Lower leg skin (tissue), 4 donors: Measurements from ENCODE around the gene KRTAP10-4. TPM values are rescaled to one million over a fixed set of nuclear protein-coding genes. Genes with fewer than 3 reads are reported as not detected.

Source experiments
- DNase-seq, 2 donors: peaks; one replicate each; pipeline ENCODE4 v3.0.0-alpha.2; 2019; ENCODE audit warnings: low spot score in 2 of 2
- H3K4me3 ChIP-seq: fragments of 200-600 bp; sonication (generic); 2 replicates; pipeline ENCODE4 v1.5.1; 2017; ENCODE audit warnings: mild to moderate bottlenecking, low read depth; ENCODE audit not compliant: poor library complexity, severe bottlenecking
- POLR2A ChIP-seq, 2 donors: fragments of 450-650 bp; IDR thresholded peaks; one replicate each; pipeline ENCODE4 v1.6.1; 2016 to 2017; ENCODE audit warnings: antibody characterized with exemption in 2 of 2, mild to moderate bottlenecking in 1 of 2, moderate library complexity in 1 of 2
- WGBS, 2 donors: methylation state at CpG; one replicate each; pipeline ENCODE4 v1.1.5; 2018; 5-methylcytosine and 5-hydroxymethylcytosine counted together
- intact Hi-C: fragments of 100-400 bp; cut with DNase I; formaldehyde crosslinking; loops from one replicate; pipeline ENCODE4 v1.15.0; 2023; ENCODE audit warnings: low total_unique reads
- total RNA-seq, 4 donors: library from RNA; depleted of rRNA; stranded (reverse); fragments of >200 nt; gene quantifications; one replicate each; pipeline ENCODE4 v1.1.0, GENCODE V29; 2016
- TF ChIP-seq, protein P1 (sequence below), 3 donors: fragments of 450-650 bp; IDR thresholded peaks; one replicate each; pipeline ENCODE4 v1.5.1; 2016; ENCODE audit warnings: antibody characterized with exemption in 3 of 3, mild to moderate bottlenecking in 3 of 3, moderate library complexity in 2 of 3

KRTAP10-4 gene
- total RNA-seq, 4 donors from 2014 or later = 6.3 TPM; not detected in 3

DNA sequence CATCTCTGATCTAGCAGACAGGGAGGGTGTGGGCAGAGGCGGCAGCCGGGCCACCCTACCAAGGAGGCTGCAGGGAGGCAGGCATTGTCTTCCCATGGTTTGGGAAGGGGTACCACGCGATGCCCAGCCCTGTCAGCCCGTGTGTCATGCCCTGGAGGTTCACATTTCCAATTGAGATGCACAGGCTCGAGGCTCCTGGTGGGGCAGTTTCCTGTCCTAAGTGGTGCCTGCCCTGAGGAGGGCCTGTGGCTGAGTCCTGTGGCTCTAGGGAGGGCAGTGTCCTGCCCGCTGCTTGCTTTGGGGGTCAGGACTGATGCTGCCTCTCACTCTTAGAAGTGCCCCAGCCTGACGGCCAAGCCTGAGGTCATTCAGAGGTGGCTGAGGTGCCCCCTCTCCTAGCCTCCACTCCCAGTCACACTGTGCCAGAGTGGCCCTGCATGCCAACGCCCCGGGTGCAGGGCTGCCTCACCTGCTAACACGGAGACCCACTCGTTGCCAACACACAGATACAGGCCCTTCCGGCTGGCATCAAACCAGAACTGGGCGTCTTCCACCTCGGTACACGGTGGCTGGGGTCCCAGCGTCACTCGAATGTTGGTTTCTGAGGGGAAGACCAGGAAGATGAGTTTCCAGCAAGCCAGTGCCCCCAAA, 45.4 kb upstream of the KRTAP10-4 start:
- DNase-seq = peak in 1 of 2 donors; percentile 76
- 78 to 83% methylated on average over 16 to 18 of the region's 18 CpGs for WGBS, 2 donors
- intact Hi-C loops = no loop called here

DNA sequence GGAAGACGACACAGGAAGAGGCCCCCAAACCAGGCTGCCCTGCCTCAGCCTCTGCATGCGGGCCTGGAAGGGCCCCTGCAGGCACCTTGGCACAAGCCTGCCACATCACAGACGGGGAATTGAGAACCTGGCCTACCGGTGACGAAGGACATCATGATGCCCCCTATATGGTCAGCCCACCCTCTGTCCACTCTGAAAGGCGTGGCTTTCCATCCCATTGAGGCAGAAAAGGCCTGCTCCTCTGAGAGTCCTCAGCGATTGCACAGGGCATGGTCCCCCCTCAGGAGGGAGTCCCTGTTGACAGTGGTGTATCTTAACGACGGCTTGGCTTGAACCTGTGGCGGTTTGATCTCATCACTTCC, 44.9 kb upstream of the KRTAP10-4 start:
- no peak overlapping the region for H3K4me3 ChIP-seq
- DNase-seq = peak in 1 of 2 donors; percentile 73

More for the DNA sequence above, 45.4 kb upstream of the KRTAP10-4 start:
- no peak overlapping the region for H3K4me3 ChIP-seq
- TF ChIP-seq POLR2A (IDR thresholded peaks at IDR 0.05) = no peak
- TF ChIP-seq, protein P1, sequence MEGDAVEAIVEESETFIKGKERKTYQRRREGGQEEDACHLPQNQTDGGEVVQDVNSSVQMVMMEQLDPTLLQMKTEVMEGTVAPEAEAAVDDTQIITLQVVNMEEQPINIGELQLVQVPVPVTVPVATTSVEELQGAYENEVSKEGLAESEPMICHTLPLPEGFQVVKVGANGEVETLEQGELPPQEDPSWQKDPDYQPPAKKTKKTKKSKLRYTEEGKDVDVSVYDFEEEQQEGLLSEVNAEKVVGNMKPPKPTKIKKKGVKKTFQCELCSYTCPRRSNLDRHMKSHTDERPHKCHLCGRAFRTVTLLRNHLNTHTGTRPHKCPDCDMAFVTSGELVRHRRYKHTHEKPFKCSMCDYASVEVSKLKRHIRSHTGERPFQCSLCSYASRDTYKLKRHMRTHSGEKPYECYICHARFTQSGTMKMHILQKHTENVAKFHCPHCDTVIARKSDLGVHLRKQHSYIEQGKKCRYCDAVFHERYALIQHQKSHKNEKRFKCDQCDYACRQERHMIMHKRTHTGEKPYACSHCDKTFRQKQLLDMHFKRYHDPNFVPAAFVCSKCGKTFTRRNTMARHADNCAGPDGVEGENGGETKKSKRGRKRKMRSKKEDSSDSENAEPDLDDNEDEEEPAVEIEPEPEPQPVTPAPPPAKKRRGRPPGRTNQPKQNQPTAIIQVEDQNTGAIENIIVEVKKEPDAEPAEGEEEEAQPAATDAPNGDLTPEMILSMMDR (IDR thresholded peaks at IDR 0.05) = no peak

DNA sequence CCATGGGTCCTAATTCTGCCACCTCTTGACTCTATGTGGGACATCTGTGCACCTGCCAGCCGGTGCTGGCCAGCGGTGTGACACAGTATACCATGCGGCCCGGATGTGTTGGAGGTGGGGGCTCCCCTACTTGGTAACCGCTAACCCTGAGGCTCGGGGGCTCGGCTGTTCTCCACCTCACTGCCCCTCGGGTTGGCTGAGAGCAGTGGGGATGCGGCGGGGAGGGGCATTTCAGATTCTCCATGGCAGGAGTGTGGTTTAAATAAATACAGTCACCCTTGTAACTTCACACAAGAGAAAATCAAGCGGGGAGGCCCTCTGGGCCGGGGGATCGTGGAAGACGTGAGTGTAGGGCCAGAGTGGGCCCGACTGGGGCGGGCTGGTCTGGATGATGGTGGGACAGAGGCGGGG, 44.5 kb upstream of the KRTAP10-4 start:
- WGBS, 2 donors = 85 to 92% methylated on average over 17 of the region's 17 CpGs
- H3K4me3 ChIP-seq = no peak overlapping the region
- peak in 1 of 2 donors; percentile 84 for DNase-seq
- intact Hi-C loops = no loop called here
- TF ChIP-seq, protein P1 (IDR thresholded peaks at IDR 0.05) = no peak
- no peak for TF ChIP-seq POLR2A (IDR thresholded peaks at IDR 0.05)

More for the DNA sequence above, 44.9 kb upstream of the KRTAP10-4 start:
- intact Hi-C loops = no loop called here
- 77 to 92% methylated on average over 5 to 9 of the region's 10 CpGs for WGBS, 2 donors
- TF ChIP-seq, protein P1 (IDR thresholded peaks at IDR 0.05) = no peak
- TF ChIP-seq POLR2A (IDR thresholded peaks at IDR 0.05) = no peak

DNA sequence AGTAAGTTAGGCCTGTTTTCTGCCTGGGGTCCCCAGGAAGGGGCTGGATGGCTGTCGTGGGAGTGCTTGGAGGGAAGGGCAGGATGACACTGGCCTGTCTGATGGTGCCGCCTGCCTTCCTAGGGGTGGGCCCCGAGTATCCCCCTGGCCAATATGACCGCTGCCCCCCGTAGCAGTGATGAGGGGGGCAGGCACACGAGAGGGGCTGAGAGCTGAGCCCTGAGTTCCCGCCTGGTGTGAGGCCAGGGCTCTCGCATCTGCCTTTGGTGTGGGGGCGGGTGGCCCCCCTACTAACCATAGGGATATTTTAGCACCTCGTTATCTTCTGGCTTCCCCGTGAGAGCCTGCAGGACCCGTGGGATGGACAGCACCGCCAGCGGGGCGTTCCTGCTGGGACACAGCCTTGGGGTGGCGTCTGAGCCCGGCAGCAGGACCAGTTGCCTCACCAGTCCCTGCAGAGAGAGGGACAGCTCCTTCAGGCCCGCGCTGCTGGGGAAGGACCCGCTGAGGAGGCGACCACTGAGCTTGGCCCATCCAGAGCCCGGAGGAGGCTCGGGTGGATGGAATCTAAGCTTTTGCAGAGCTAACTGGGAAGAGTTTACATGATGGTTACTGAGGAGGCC, 43.9 kb upstream of the KRTAP10-4 start:
- peak in 1 of 2 donors; percentile 58 for DNase-seq
- no peak overlapping the region for H3K4me3 ChIP-seq
- intact Hi-C loops = no loop called here
- no peak for TF ChIP-seq POLR2A (IDR thresholded peaks at IDR 0.05)
- TF ChIP-seq, protein P1 (IDR thresholded peaks at IDR 0.05) = no peak
- 80 to 84% methylated on average over 14 to 22 of the region's 23 CpGs for WGBS, 2 donors

DNA sequence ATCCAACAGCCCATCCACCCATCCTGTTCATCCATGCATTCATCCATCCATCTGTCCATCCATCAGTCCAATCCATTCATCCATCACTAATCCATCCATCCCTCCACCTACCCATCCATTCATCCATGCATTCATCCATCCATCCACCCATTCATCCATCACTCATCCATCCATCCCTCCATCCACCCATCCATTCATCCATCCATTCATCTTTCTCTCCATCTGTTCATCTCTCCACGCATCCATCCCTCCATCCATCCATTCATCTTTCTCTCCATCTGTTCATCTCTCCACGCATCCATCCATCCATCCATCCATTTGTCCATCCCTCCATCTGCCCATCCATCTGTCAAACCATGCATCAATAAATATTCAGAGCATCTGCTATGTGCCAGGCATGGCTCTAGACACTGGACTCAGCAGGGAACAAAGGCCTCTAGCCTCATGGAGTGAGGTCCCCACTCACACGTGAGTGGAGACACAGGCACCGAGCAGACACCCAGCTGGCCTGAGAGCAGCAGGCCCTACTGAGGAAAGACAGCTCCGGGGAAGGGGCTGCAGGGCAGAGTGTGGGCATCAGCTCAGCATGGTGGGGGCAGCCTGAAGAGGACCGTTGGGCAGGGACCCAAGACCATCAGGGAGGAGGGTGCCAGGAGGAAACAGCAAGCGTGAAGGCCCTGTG, 43.2 kb upstream of the KRTAP10-4 start:
- peak in 1 of 2 donors; percentile 74 for DNase-seq
- TF ChIP-seq, protein P1 (IDR thresholded peaks at IDR 0.05) = no peak
- TF ChIP-seq POLR2A (IDR thresholded peaks at IDR 0.05) = no peak
- H3K4me3 ChIP-seq = no peak overlapping the region
- WGBS, 2 donors = 82 to 87% methylated on average over 6 to 7 of the region's 7 CpGs
- intact Hi-C loops = no loop called here
